Effector CD8-positive, alpha-beta T cell (primary cell): ENCODE measurements around the gene POLR2I.
A peak's percentile ranks its signal among the peaks of the same experiment; 100 is the strongest.
"Not testable (repeated sequence)": the region's sequence is repeated elsewhere in the genome, so short reads cannot be mapped to it uniquely, and the experiment has no call there.

Experiments used
- DNase-seq: peaks from one replicate; lab custom pipeline; 2025; lab: John Stamatoyannopoulos, UW

Gene POLR2I

DNA sequence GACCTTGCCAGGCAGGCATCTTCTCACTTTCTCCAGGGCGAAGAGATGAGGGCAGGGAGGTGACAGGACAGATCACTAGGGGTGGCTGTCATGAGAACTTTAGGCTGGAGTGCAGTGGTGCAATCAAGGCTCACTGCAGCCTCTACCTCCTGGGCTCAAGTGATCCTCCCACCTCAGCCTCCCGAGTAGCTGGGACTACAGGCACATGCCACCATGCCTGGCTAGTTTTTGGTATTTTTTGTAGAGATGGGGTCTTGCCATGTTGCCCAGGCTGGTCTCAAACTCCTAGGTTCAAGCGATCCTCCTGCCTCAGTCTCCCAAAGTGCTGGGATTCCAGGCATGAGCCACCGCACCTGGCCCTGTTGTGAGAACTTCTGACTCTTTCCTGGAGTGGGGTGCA is 20.2 kb upstream of the POLR2I start:
- not testable (repeated sequence) for DNase-seq

DNA sequence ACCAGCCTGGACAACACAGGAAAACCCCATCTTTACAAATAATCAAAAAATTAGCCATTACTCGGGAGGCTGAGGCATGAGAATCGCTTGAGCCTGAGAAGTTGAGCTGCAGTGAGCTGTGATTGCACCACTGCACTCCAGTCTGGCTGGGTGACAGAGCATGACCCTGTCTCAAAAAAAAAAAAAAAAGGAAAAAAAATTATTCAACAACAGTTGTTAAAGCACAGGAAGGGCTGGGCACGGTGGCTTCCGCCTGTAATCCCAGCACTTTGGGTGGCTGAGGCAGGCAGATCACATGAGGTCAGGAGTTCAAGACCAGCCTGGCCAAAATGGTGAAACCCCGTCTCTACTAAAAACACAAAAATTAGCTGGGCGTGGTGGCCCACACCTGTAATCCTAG is 16.5 kb upstream of the POLR2I start:
- DNase-seq = not testable (repeated sequence)

GRCh38 chr19:36128392-36128736 is 13.7 kb upstream of the POLR2I start:
- DNase-seq = no peak

DNA sequence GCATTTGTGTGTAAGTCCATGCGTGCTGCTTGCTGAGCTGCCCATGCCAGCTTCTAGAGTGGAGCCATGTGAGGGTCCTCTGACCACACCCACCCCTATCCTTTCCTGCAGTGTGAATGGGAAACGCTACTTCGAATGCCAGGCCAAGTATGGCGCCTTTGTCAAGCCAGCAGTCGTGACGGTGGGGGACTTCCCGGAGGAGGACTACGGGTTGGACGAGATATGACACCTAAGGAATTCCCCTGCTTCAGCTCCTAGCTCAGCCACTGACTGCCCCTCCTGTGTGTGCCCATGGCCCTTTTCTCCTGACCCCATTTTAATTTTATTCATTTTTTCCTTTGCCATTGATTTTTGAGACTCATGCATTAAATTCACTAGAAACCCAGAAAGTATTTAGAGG is 10.9 kb upstream of the POLR2I start:
- no peak for DNase-seq

- DNase-seq = no peak
Observed at GRCh38 chr19:36121486-36122124, 6.9 kb upstream of the POLR2I start.

DNA sequence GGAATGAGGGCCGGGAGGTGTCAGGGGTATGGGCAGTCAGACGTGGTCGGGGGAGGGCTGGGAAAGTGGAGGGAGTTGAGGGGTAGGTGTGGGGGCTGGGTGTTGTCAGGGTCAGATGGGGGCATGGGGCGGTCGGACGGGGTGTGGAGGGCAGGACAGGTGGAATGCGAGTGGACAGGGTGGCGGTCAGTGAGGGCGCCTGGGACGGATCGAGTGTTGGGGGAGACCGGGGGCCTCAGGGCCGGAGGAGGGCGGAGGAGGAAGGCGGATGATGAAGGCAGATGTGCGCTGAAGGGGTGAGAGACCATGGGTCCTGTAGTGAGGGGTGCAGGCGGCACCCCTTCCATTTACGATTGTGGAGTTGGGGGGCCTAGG is 6.3 kb upstream of the POLR2I start:
- no peak for DNase-seq

DNA sequence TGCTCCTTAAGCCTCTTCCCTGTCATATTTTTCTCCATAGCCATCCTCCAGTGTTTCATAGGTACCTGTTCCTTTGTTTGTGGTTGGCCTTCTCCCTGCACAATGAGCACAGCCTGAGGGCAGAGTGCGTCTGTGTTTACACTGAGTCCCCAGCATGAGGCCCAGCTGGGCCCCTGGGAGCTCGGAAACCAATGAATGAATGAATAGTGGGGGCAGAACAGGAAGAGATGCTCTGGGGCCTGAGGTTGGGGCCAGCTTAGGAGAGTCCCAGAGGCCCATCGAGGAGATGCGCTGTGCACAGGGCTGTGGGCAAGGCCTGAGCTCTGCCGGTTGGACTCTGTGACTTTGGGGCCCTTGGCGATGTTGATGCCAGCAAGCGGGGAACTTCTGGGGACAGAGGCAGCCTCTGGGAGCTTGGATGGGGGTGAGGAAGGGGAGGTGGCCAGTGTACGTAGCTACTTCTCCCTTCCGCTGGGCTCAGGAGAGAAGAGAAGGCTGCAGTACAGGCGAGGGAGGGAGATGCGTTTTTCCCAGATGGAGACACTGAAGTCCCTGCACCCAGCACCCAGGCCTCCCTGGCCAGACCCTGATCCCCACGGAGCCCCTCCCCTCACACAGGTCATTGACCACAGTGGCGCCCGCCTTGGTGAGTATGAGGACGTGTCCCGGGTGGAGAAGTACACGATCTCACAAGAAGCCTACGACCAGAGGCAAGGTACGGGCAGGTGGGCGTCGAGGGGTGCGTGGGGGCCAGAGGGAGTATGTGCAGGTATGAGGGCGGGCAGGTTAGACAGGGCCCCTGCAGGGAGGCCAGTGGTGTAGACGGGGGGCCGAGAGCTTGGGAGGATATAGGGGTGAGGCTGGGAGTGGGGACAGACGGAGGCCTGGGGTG is 5.7 kb upstream of the POLR2I start:
- DNase-seq = no peak

DNA sequence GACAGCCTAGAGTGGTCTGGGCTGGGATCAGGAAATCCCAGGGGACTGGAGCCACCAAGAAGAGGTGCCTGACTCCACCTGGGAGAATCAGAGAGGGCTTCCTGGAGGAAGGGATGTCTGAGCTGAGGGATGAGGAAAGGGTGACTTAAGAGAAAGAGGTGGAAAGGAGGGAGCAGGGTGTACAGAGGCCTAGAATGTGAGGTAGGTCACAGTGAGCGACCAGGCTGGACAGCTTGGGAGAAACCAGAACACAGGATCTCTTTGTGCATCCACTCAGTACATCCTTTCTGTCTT is 1.6 kb upstream of the POLR2I start:
- DNase-seq = no peak

DNA sequence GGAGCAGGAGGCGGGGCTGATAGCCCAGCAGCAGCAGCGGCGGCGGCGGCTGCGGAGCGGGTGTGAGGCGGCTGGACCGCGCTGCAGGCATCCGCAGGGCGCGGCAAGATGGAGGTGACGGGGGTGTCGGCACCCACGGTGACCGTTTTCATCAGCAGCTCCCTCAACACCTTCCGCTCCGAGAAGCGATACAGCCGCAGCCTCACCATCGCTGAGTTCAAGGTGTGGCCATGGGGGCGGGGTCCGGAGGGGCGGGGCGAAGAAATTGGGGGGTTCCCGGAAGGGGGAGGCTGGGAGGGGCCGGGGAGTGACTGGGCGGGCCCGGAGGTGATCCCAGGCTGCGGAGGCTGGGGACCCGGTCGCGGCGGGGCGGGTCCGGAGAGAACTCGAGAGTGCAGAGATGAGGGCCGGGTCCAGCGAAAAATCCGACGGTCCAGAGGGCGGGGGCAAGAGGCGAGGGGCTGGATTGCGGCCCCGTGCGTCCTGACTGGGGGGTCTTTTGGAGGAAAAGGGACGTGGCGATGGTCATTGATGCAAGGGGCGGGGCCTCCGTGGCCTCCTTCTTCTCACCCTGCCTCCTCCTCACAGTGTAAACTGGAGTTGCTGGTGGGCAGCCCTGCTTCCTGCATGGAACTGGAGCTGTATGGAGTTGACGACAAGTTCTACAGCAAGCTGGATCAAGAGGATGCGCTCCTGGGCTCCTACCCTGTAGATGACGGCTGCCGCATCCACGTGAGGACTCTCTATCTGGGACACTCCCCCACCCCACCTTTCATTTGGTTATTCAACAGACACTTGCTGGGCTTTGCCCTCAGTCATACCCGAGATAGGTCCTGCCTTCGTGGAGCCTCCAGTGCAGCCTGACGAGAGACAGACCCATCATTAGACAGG is 1.0 kb upstream of the POLR2I start, which contains the start of gene TBCB:
Gene TBCB, plus strand, starts transcription at position 16 of the 891 bp plus-strand sequence. Its CDS starts 93 bp downstream, at position 109.
- DNase-seq = peak; percentile 90

- no peak for DNase-seq
Observed at GRCh38 chr19:36113894-36114720, 568 bp downstream of the POLR2I start.

DNA sequence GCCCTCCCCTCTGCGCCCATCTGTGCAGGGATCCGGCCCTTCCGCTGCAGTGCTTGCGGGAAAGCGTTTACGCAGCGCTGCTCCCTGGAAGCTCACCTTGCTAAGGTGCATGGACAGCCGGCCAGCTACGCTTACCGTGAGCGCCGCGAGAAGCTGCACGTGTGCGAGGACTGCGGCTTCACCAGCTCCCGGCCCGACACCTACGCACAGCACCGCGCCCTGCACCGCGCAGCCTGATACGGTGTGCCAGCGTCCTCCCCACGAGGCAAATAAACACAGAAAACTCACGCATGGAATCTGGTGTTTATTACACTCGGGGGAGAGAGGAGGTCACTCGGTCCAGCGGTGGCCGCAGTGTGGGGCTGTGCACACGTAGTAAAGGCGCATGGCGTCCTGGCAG is 1.2 kb downstream of the POLR2I start:
- DNase-seq = no peak

- DNase-seq = no peak
Observed at GRCh38 chr19:36112678-36113077, 2.0 kb downstream of the POLR2I start.

DNA sequence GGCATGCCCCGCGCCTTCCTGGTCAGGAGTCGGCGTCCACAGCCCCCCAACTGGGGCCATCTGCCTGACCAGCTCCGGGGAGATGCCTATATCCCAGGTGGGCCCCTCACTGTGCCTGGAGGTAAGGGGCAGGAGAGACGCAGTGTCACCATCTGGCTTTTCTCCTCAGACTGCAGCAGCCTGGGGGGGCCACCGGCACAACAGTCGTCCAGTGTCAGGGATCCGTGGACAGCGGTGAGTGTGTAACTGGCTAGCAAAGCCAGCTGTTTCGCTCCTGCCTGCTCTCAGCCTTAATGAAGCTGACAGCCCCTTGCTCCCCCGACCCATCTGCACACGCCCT is 3.5 kb downstream of the POLR2I start:
- DNase-seq = no peak

DNA sequence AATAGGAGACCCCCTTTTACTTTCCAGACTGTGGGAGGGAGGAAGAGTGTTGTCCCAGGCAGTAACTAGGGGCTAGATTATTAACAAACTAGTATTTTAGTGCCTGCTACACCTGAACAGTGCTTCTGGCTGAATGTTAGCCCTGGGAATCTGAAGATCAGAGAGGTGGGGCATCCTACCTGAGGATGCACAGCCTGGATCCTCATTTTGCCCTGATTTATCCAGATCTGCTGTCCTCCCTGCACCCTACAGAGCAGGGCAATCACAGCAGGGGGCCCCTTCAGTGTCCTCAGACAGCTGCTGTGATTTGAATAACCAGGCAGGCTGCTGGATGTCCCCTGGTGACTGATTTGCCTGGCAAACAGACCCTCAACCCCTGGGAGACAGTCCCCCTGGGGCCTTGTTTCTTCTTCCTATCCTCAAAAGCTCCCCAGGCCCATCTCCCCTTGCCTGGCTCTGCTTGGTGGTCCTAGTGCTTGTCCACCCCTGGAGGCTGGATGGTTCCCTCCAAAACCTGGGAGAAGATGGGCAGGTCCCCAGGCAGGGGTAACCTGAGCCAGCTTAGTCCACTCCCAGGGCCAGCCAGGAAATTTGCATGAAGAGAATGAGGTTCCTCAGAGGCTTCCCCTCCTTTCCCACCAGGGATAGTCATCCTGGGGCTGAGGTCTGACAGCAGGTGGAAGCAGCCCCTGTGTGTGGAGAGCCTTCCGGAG is 4.0 kb downstream of the POLR2I start, which contains the start of gene OVOL3:
Gene OVOL3, plus strand, starts transcription at position 657 of the 713 bp plus-strand sequence. CDS start 60 bp downstream, outside the sequence.
- DNase-seq = no peak

GRCh38 chr19:36108684-36109083 is 6.0 kb downstream of the POLR2I start:
- no peak for DNase-seq

- no peak for DNase-seq
Observed at GRCh38 chr19:36106991-36107390, 7.7 kb downstream of the POLR2I start.

- no peak for DNase-seq
Observed at GRCh38 chr19:36106441-36106840, 8.2 kb downstream of the POLR2I start.

DNA sequence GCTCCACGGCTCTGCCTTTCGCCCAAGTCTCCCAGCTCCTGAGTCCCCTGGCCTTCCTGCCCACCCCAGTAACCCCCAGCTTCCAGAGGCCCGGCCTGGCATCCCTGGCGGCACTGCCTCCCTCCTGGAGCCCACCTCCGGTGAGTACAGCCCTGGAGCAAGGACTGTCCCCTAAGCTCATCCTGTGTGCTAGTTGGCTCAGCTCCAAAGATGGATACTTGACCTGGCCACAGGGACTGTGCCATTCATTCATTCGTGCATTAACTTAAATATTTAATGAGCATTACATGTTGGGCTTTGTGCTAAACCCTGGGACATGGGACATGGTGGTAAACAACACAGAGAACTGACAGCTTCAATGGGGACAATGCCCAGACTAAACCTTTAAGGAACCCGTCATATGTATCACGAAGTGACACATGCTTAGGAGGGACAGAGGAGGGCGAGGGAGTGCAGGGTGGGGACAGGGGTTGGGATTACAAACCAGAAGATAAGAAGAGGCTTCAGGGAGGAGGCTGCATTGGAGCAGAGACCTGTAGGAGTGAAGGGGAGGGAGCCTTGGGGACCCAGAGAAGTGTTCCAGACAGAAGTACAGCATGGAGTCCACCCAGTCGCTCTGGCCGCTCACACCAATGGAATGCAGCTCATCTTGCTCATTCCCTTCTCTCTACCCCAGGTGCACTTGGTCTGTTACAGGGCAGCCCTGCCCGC is 10.7 kb downstream of the POLR2I start:
- no peak for DNase-seq

- no peak for DNase-seq
Observed at GRCh38 chr19:36103040-36103626, 11.5 kb downstream of the POLR2I start.
